CD14-positive monocyte (primary cell): ENCODE data around the gene GH2. TPM values are rescaled to one million over a fixed set of nuclear protein-coding genes. Genes with fewer than 3 reads are reported as not detected.
"Not testable (repeated sequence)": the region's sequence is repeated elsewhere in the genome, so short reads cannot be mapped to it uniquely, and the experiment has no call there.

ENCODE experiments used
- DNase-seq, 3 donors: peaks; one replicate each; pipeline ENCODE4 v3.0.0-alpha.2; 2011 to 2022
- H2AFZ ChIP-seq: 2 replicates; pipeline ENCODE4 v1.6.0; 2012; ENCODE audit warnings: mild to moderate bottlenecking, low read depth, low read length, inconsistent platforms; ENCODE audit not compliant: insufficient read depth, poor library complexity, severe bottlenecking
- H3K27ac ChIP-seq, 2 donors: 1 replicate in 1 of 2; 2 replicates in 1 of 2; pipeline ENCODE4 v1.5.1; 2012 to 2013; ENCODE audit warnings: low read length in 2 of 2, control low read depth in 1 of 2, inconsistent platforms in 1 of 2, low read depth in 1 of 2, mild to moderate bottlenecking in 1 of 2
- H3K27me3 ChIP-seq, 2 donors: one replicate each; pipeline versions ENCODE4 v1.6.0 to v1.6.1; 2011 to 2013; ENCODE audit warnings: low read length in 2 of 2; ENCODE audit not compliant: control insufficient read depth in 2 of 2, insufficient read depth in 2 of 2
- H3K36me3 ChIP-seq, 2 donors: replicated peaks in 1 of 2; 1 replicate in 1 of 2; 2 replicates in 1 of 2; pipeline versions ENCODE4 v1.5.1 to v1.6.1; 2012 to 2013; ENCODE audit warnings: low read length in 2 of 2, control low read depth in 1 of 2, inconsistent platforms in 1 of 2, mild to moderate bottlenecking in 1 of 2; ENCODE audit not compliant: insufficient read depth in 2 of 2, control insufficient read depth in 1 of 2
- H3K4me1 ChIP-seq, 2 donors: 1 replicate in 1 of 2; 2 replicates in 1 of 2; pipeline versions ENCODE4 v1.5.1 to v1.6.1; 2012 to 2013; ENCODE audit warnings: low read length in 2 of 2, control low read depth in 1 of 2, inconsistent platforms in 1 of 2, mild to moderate bottlenecking in 1 of 2, moderate library complexity in 1 of 2; ENCODE audit not compliant: insufficient read depth in 2 of 2, control insufficient read depth in 1 of 2
- H3K4me2 ChIP-seq: replicated peaks from 2 replicates; pipeline ENCODE3; 2012; ENCODE audit warnings: low read length, moderate library complexity, mild to moderate bottlenecking; ENCODE audit not compliant: poor library complexity, severe bottlenecking; ENCODE audit errors: extremely low read depth
- H3K4me3 ChIP-seq, 3 experiments: fragments of 200-600 bp in 1 of 3; sonication (generic) in 1 of 3; replicated peaks in 1 of 3; 1 replicate in 2 of 3; 2 replicates in 1 of 3; pipeline ENCODE4 v1.5.1; 2011 to 2013; ENCODE audit warnings: low read length in 3 of 3, mild to moderate bottlenecking in 3 of 3, control low read depth in 2 of 3, low read depth in 2 of 3, inconsistent platforms in 1 of 3, moderate library complexity in 1 of 3
- H3K79me2 ChIP-seq: 2 replicates; pipeline ENCODE4 v1.6.0; 2012; ENCODE audit warnings: mild to moderate bottlenecking, control low read depth, inconsistent platforms, low read length, moderate library complexity; ENCODE audit not compliant: insufficient read depth
- H3K9ac ChIP-seq: 2 replicates; pipeline ENCODE4 v1.6.0; 2017; ENCODE audit warnings: low read length, mild to moderate bottlenecking; ENCODE audit not compliant: insufficient read depth, poor library complexity, severe bottlenecking
- H3K9me3 ChIP-seq, 2 donors: replicated peaks in 1 of 2; 1 replicate in 1 of 2; 2 replicates in 1 of 2; pipeline versions ENCODE4 v1.5.1 to v1.6.1; 2012 to 2013; ENCODE audit warnings: low read length in 2 of 2, control low read depth in 1 of 2; ENCODE audit not compliant: control insufficient read depth in 1 of 2, insufficient read depth in 1 of 2
- H4K20me1 ChIP-seq: 2 replicates; pipeline ENCODE4 v1.6.0; 2012; ENCODE audit warnings: mild to moderate bottlenecking, low read length, control low read depth, moderate library complexity; ENCODE audit not compliant: insufficient read depth
- H3K27ac Mint-ChIP-seq, 7 donors: one replicate each; pipeline ENCODE4 v1.8.0; 2020; ENCODE audit warnings: mild to moderate bottlenecking in 7 of 7, mixed read lengths in 7 of 7, moderate library complexity in 6 of 7, inconsistent platforms in 2 of 7
- H3K27me3 Mint-ChIP-seq, 3 donors: one replicate each; pipeline ENCODE4 v1.8.0; 2021 to 2022; ENCODE audit warnings: low read depth in 3 of 3, mild to moderate bottlenecking in 3 of 3, mixed read lengths in 3 of 3, moderate library complexity in 3 of 3, inconsistent platforms in 1 of 3
- H3K36me3 Mint-ChIP-seq, 2 donors: one replicate each; pipeline ENCODE4 v1.8.0; 2020; ENCODE audit warnings: mixed read lengths in 2 of 2, inconsistent platforms in 1 of 2, mild to moderate bottlenecking in 1 of 2
- H3K4me1 Mint-ChIP-seq: one replicate; pipeline ENCODE4 v1.8.0; 2020; ENCODE audit warnings: mild to moderate bottlenecking, mixed read lengths
- H3K4me3 Mint-ChIP-seq, 2 donors: one replicate each; pipeline ENCODE4 v1.8.0; 2020; ENCODE audit warnings: mild to moderate bottlenecking in 2 of 2, mixed read lengths in 2 of 2, moderate library complexity in 1 of 2
- H3K9me3 Mint-ChIP-seq, 7 donors: one replicate each; pipeline ENCODE4 v1.8.0; 2020 to 2022; ENCODE audit warnings: mixed read lengths in 7 of 7, mild to moderate bottlenecking in 6 of 7, moderate library complexity in 6 of 7, inconsistent platforms in 2 of 7
- CTCF ChIP-seq: fragments of 200-600 bp; IDR thresholded peaks from one replicate; pipeline ENCODE4 v1.8.0; 2022; ENCODE audit warnings: antibody characterized with exemption, mild to moderate bottlenecking
- WGBS: methylation state at CpG from one replicate; pipeline ENCODE4 v1.1.5; 2013; ENCODE audit warnings: missing lambda C conversion rate; ENCODE audit not compliant: insufficient coverage; 5-methylcytosine and 5-hydroxymethylcytosine counted together
- intact Hi-C, 2 donors: fragments of 100-400 bp; cut with micrococcal nuclease; formaldehyde crosslinking; loops; one replicate each; pipeline versions ENCODE4 v1.15.0 to v1.15.1; 2023
- polyA plus RNA-seq, 3 donors: library from polyadenylated mRNA; depleted of rRNA in 1 of 3; unstranded in 2 of 3; stranded (reverse) in 1 of 3; fragments of 300-500 nt in 2 of 3; fragments of >200 nt in 1 of 3; fragmentation: Illumina TruSeq in 2 of 3; gene quantifications; 1 replicate in 2 of 3; 2 replicates in 1 of 3; pipeline ENCODE4 v1.2.3, GENCODE V29; 2012 to 2021

GH2 gene
- polyA plus RNA-seq, 3 donors: not detected

GRCh38 chr17:63926164-63926563 lies 44.4 kb upstream of the GH2 start:
- H4K20me1 ChIP-seq: no peaks in the 10 kb centered on the region
- H3K27me3 ChIP-seq: no peaks in the 10 kb centered on the region
- no peak overlapping the region for H3K4me2 ChIP-seq
- peaks cover 0 to 8% of the 10 kb centered on the region in 2 donors for H3K36me3 ChIP-seq
- Mint-ChIP-seq H3K4me3 (no peak overlapping the region), H3K27ac (peak overlapping the region in 1 of 7 donors; percentile 32), H3K4me1 (peaks cover 18% of the 10 kb centered on the region), H3K36me3 (peaks cover 4 to 5% of the 10 kb centered on the region in 2 donors), H3K27me3 (peaks cover 3 to 5% (median 3%) of the 10 kb centered on the region in 3 donors), H3K9me3 (no peaks in the 10 kb centered on the region)
- H3K9ac ChIP-seq: no peak overlapping the region
- no peaks in the 10 kb centered on the region for H3K9me3 ChIP-seq
- intact Hi-C loops: loop anchor here in 1 of 2 donors (10.0 kb wide), 1 partner anchor 359 kb away; no protein-coding TSS in a partner anchor
- DNase-seq: no peak
- no peak overlapping the region for H2AFZ ChIP-seq
- no peak for TF ChIP-seq CTCF
- WGBS: no CpG with 5 or more reads among the region's 2 CpGs
- no peaks in the 10 kb centered on the region for H3K79me2 ChIP-seq
- peaks cover 9 to 13% of the 10 kb centered on the region in 2 donors for H3K4me1 ChIP-seq
- no peak overlapping the region for H3K27ac ChIP-seq
- no peak overlapping the region for H3K4me3 ChIP-seq

DNA sequence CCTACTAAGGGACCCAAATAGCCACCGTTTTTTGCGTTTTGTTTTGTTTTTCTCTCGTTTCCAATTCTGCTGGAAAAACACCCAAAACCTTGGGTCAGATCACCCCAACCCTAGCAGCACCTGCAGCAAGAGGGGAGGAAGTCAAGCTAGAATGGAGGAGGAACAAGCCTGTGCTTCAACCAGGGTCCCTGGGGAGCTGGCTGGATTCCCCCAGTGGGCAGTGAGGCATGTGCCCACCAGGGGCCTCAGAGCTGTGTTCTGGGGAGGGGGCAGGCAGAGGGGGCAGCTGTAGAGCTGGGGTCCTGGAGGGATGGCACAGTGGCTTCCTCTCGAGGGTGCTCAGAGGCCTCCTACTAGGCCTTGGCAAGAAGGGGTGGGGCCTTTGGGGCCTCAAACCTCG lies 43.9 kb upstream of the GH2 start:
- Histone ChIP-seq H3K79me2 (no peaks in the 10 kb centered on the region), H3K9me3 (no peaks in the 10 kb centered on the region), H3K9ac (no peak overlapping the region), H3K27me3 (no peaks in the 10 kb centered on the region), H2AFZ (no peak overlapping the region), H3K4me2 (no peak overlapping the region), H4K20me1 (no peaks in the 10 kb centered on the region), H3K4me3 (no peak overlapping the region), H3K4me1 (peaks cover 3 to 7% of the 10 kb centered on the region in 2 donors), H3K27ac (no peak overlapping the region), H3K36me3 (peaks cover 0 to 8% of the 10 kb centered on the region in 2 donors)
- 68% methylated on average over 3 of the region's 5 CpGs for WGBS
- H3K4me3 Mint-ChIP-seq: no peak overlapping the region
- H3K4me1 Mint-ChIP-seq: peaks cover 13% of the 10 kb centered on the region
- intact Hi-C loops: loop anchor here in 1 of 2 donors (10.0 kb wide), 1 partner anchor 359 kb away; no protein-coding TSS in a partner anchor
- no peak overlapping the region for H3K27ac Mint-ChIP-seq
- no peak for DNase-seq
- H3K27me3 Mint-ChIP-seq: peaks cover 3% of the 10 kb centered on the region in 3 donors
- no peaks in the 10 kb centered on the region for H3K9me3 Mint-ChIP-seq
- peaks cover 4 to 5% of the 10 kb centered on the region in 2 donors for H3K36me3 Mint-ChIP-seq
- TF ChIP-seq CTCF: no peak

- H3K27ac ChIP-seq, H3K27me3 Mint-ChIP-seq, H3K79me2 ChIP-seq, H3K4me2 ChIP-seq, H3K9ac ChIP-seq, H4K20me1 ChIP-seq, H3K36me3 ChIP-seq, H3K4me1 ChIP-seq, H3K4me3 ChIP-seq, H3K9me3 Mint-ChIP-seq, DNase-seq, H3K9me3 ChIP-seq, H3K36me3 Mint-ChIP-seq, H3K27me3 ChIP-seq: not testable (repeated sequence)
- peak overlapping the region; percentile 41 for H2AFZ ChIP-seq
- Mint-ChIP-seq H3K27ac (peak overlapping the region in 2 of 7 donors; percentile 54 to 66), H3K4me1 (peaks cover 15% of the 10 kb centered on the region), H3K4me3 (peak overlapping the region; percentile 18 to 80)
- intact Hi-C loops: loop anchor here in 1 of 2 donors (10.0 kb wide), 1 partner anchor 362 kb away; no protein-coding TSS in a partner anchor
- WGBS: 21% methylated on average over 6 of the region's 9 CpGs
These were observed 40.7 kb upstream of the GH2 start for GRCh38 chr17:63922402-63922801.
